Measurements from ENCODE around the gene ARRDC2. TPM values are rescaled to one million over a fixed set of nuclear protein-coding genes. Genes with fewer than 3 reads are reported as not detected.

ARRDC2 gene
- total and polyA plus RNA-seq, 2 of the 13 experiments (the other 11 are each of a cell fraction or from before 2014, with no cell fraction given) = 2.1 to 3.4 TPM

- CTCF ChIA-PET (ENCODE audit: low intra/inter-chr PET ratio, low total read pairs) = interaction anchor here (6.1 kb wide), 1 partner anchor 60 kb away, joined by 91 read pairs; no protein-coding TSS in a partner anchor
- Histone ChIP-seq H3K4me1 (ENCODE audit: insufficient read depth, low read length) (peaks cover 29% of the 10 kb centered on the region), H3K4me3 (replicated peaks in 1 of 3; ENCODE audit: insufficient read depth in 1 of 3, low read depth in 2 of 3, low read length in 3 of 3) (peak overlapping the region in 1 of 3 experiments; percentile 67; a peak in 1 of 6 replicates), H3K4me2 (ENCODE audit: low read depth, low read length) (peak overlapping the region; percentile 83; the same call in 1 of the 2 replicates), H4K20me1 (ENCODE audit: insufficient read depth, low read length) (no peaks in the 10 kb centered on the region), H2AFZ (ENCODE audit: low read length) (no peak overlapping the region), H3K79me2 (ENCODE audit: insufficient read depth, low read length) (no peaks in the 10 kb centered on the region), H3K27ac (ENCODE audit: extremely low read length, insufficient read depth, low read length) (no peak overlapping the region), H3K9ac (ENCODE audit: insufficient read depth, low read depth, low read length) (no peak overlapping the region), H3K9me3 (ENCODE audit: low read length) (no peaks in the 10 kb centered on the region), H3K27me3 (ENCODE audit: control insufficient read depth in 1 of 2, insufficient read depth in 2 of 2, low read length in 2 of 2) (peaks cover 0 to 5% of the 10 kb centered on the region in 2 experiments; a peak in 1 of 5 replicates), H3K36me3 (replicated peaks in 1 of 2; ENCODE audit: control insufficient read depth in 1 of 2, insufficient read depth in 2 of 2, low read length in 2 of 2) (no peaks in the 10 kb centered on the region)
- DNase-seq (ENCODE audit: low spot score) = no peak
- no peak for TF ChIP-seq PCBP2 (optimal IDR thresholded peaks at IDR 0.05; ENCODE audit: low read depth, low read length, poor library complexity, severe bottlenecking)
- TF ChIP-seq MIER2 (CRISPR knock-in tag; IDR thresholded peaks at IDR 0.05) = no peak
- no peak for TF ChIP-seq TERF1 (CRISPR knock-in tag; IDR thresholded peaks at IDR 0.05)
- no peak for TF ChIP-seq SNAPC2 (CRISPR knock-in tag; IDR thresholded peaks at IDR 0.05)
- TF ChIP-seq, protein P1, sequence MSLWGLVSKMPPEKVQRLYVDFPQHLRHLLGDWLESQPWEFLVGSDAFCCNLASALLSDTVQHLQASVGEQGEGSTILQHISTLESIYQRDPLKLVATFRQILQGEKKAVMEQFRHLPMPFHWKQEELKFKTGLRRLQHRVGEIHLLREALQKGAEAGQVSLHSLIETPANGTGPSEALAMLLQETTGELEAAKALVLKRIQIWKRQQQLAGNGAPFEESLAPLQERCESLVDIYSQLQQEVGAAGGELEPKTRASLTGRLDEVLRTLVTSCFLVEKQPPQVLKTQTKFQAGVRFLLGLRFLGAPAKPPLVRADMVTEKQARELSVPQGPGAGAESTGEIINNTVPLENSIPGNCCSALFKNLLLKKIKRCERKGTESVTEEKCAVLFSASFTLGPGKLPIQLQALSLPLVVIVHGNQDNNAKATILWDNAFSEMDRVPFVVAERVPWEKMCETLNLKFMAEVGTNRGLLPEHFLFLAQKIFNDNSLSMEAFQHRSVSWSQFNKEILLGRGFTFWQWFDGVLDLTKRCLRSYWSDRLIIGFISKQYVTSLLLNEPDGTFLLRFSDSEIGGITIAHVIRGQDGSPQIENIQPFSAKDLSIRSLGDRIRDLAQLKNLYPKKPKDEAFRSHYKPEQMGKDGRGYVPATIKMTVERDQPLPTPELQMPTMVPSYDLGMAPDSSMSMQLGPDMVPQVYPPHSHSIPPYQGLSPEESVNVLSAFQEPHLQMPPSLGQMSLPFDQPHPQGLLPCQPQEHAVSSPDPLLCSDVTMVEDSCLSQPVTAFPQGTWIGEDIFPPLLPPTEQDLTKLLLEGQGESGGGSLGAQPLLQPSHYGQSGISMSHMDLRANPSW (CRISPR knock-in tag; IDR thresholded peaks at IDR 0.05; ENCODE audit: borderline replicate concordance) = no peak
- no peak for TF ChIP-seq ZBTB38 (CRISPR knock-in tag; IDR thresholded peaks at IDR 0.05)
- no peak for TF ChIP-seq BRCA1 (CRISPR knock-in tag; IDR thresholded peaks at IDR 0.05)
- no peak for TF ChIP-seq ZNF446 (CRISPR knock-in tag; IDR thresholded peaks at IDR 0.05)
- no peak for TF ChIP-seq FOXO4 (CRISPR knock-in tag; conservative IDR thresholded peaks at IDR 0.05)
- no peak for TF ChIP-seq HMG20A (CRISPR knock-in tag; IDR thresholded peaks at IDR 0.05; ENCODE audit: borderline replicate concordance)
- no peak for TF ChIP-seq ZNF282 (IDR thresholded peaks at IDR 0.05; ENCODE audit: partially characterized antibody)
- no peak for TF ChIP-seq MBD4 (IDR thresholded peaks at IDR 0.05; ENCODE audit: borderline replicate concordance, low read length)
- TF ChIP-seq ATM (IDR thresholded peaks at IDR 0.05; ENCODE audit: borderline replicate concordance) = no peak
- ATAC-seq = no peak
- WGBS (ENCODE audit: low lambda C conversion rate) = no CpG with 5 or more reads among the region's 5 CpGs
- intact Hi-C loops (cut with micrococcal nuclease; ENCODE audit: unreplicated experiment) (loop anchor here (1.0 to 5.0 kb wide), 2 partner anchors 52 to 126 kb away; partner anchors contain the start of gene SLC5A5), in situ Hi-C loops (cut with HindIII; ENCODE audit: extremely low pct_ligation_motif_present, low pct_unique_long_range_greater_than_20kb) (no loop called here)
- BruUV-seq (replicated peaks) = no TSS peak
- FAIRE-seq = no peak
- POLR2A ChIA-PET = interaction anchor here (0.6 to 1.7 kb wide), 5 partner anchors 61 to 366 kb away, joined by 3 to 5 read pairs (median 3); partner anchors contain the start of gene CCDC124
These were observed 9.2 kb upstream of the ARRDC2 start for GRCh38 chr19:17998827-17999150.
